ENCODE data around the gene DENND4A.

The DENND4A gene

GRCh38 chr15:65773386-65774111, 18.5 kb downstream of the DENND4A start:
- H3K9ac ChIP-seq (ENCODE audit: low read depth in 1 of 2, low read length in 2 of 2) = no peak overlapping the region
- H3K36me3 ChIP-seq (ENCODE audit: control insufficient read depth in 1 of 2, insufficient read depth in 2 of 2, low read length in 2 of 2) = no peaks in the 10 kb centered on the region
- no peak overlapping the region for H3K4me3 ChIP-seq (ENCODE audit: low read depth in 1 of 2, low read length in 2 of 2)
- H3K9me3 ChIP-seq (ENCODE audit: control insufficient read depth in 1 of 2, low read length in 2 of 2) = no peaks in the 10 kb centered on the region
- H3K27ac ChIP-seq (ENCODE audit: low read depth, low read length) = no peak overlapping the region
- peaks cover 5 to 7% of the 10 kb centered on the region in 2 donors for H3K4me1 ChIP-seq (ENCODE audit: control insufficient read depth in 1 of 2, insufficient read depth in 2 of 2, low read length in 2 of 2)
- H3K27me3 ChIP-seq (ENCODE audit: control insufficient read depth in 1 of 2, insufficient read depth in 2 of 2, low read length in 2 of 2) = no peaks in the 10 kb centered on the region

- no peak overlapping the region for H3K9ac ChIP-seq (ENCODE audit: low read depth in 1 of 2, low read length in 2 of 2)
- no peak overlapping the region for H3K27ac ChIP-seq (ENCODE audit: low read depth, low read length)
- H3K4me1 ChIP-seq (ENCODE audit: control insufficient read depth in 1 of 2, insufficient read depth in 2 of 2, low read length in 2 of 2) = peaks cover 5 to 7% of the 10 kb centered on the region in 2 donors
- no peak overlapping the region for H3K4me3 ChIP-seq (ENCODE audit: low read depth in 1 of 2, low read length in 2 of 2)
- H3K27me3 ChIP-seq (ENCODE audit: control insufficient read depth in 1 of 2, insufficient read depth in 2 of 2, low read length in 2 of 2) = no peaks in the 10 kb centered on the region
- no peaks in the 10 kb centered on the region for H3K9me3 ChIP-seq (ENCODE audit: control insufficient read depth in 1 of 2, low read length in 2 of 2)
- H3K36me3 ChIP-seq (ENCODE audit: control insufficient read depth in 1 of 2, insufficient read depth in 2 of 2, low read length in 2 of 2) = no peaks in the 10 kb centered on the region
These were observed 19.2 kb downstream of the DENND4A start for GRCh38 chr15:65772930-65773329.

DNA sequence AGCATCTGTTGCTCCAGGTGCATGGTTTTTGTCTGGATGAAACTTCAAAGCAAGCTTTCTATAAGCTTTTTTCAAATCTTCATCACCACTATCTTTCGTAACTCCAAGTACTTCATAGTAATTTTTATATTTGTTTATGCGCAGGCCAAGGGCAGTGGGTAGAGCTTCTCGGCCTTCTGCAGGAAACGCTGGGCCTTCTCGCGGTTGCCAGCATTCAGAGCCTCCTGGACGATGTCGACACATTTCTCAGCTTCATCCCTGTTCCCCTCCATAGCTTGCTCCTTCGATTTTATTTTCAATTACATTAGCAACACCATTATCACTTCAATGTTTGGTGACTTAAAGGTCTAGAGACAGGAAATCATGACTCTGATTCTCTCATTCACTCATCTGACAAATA, 20.2 kb downstream of the DENND4A start:
- H3K4me3 ChIP-seq (ENCODE audit: low read depth in 1 of 2, low read length in 2 of 2) = no peak overlapping the region
- H3K9me3 ChIP-seq (ENCODE audit: control insufficient read depth in 1 of 2, low read length in 2 of 2) = no peaks in the 10 kb centered on the region
- no peak overlapping the region for H3K27ac ChIP-seq (ENCODE audit: low read depth, low read length)
- H3K36me3 ChIP-seq (ENCODE audit: control insufficient read depth in 1 of 2, insufficient read depth in 2 of 2, low read length in 2 of 2) = no peaks in the 10 kb centered on the region
- no peak overlapping the region for H3K9ac ChIP-seq (ENCODE audit: low read depth in 1 of 2, low read length in 2 of 2)
- H3K27me3 ChIP-seq (ENCODE audit: control insufficient read depth in 1 of 2, insufficient read depth in 2 of 2, low read length in 2 of 2) = no peaks in the 10 kb centered on the region
- peaks cover 1 to 10% of the 10 kb centered on the region in 2 donors for H3K4me1 ChIP-seq (ENCODE audit: control insufficient read depth in 1 of 2, insufficient read depth in 2 of 2, low read length in 2 of 2)

DNA sequence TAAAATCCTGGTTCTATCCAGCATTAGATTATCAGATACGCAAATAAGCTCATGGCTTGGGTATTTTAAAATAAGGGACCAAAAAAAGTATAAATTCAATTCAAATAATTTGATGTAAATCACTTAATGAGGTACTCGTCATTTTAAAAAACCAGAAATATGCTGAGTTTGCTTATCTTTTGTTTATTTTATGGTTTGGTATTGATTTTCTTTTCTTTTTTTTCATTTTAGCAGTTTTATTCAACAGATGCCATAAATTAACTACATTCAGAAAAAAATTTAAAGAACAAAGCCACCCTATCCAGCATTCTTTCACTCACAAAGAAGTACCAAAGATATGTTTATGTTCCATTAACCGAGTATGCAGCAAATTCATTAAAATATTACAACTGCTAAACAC, 22.6 kb downstream of the DENND4A start:
- no peaks in the 10 kb centered on the region for H3K9me3 ChIP-seq (ENCODE audit: control insufficient read depth in 1 of 2, low read length in 2 of 2)
- no peak overlapping the region for H3K4me3 ChIP-seq (ENCODE audit: low read depth in 1 of 2, low read length in 2 of 2)
- peaks cover 0 to 13% of the 10 kb centered on the region in 2 donors for H3K4me1 ChIP-seq (ENCODE audit: control insufficient read depth in 1 of 2, insufficient read depth in 2 of 2, low read length in 2 of 2)
- no peaks in the 10 kb centered on the region for H3K27me3 ChIP-seq (ENCODE audit: control insufficient read depth in 1 of 2, insufficient read depth in 2 of 2, low read length in 2 of 2)
- H3K27ac ChIP-seq (ENCODE audit: low read depth, low read length) = no peak overlapping the region
- no peaks in the 10 kb centered on the region for H3K36me3 ChIP-seq (ENCODE audit: control insufficient read depth in 1 of 2, insufficient read depth in 2 of 2, low read length in 2 of 2)
- no peak overlapping the region for H3K9ac ChIP-seq (ENCODE audit: low read depth in 1 of 2, low read length in 2 of 2)

- no peaks in the 10 kb centered on the region for H3K27me3 ChIP-seq (ENCODE audit: control insufficient read depth in 1 of 2, insufficient read depth in 2 of 2, low read length in 2 of 2)
- no peak overlapping the region for H3K4me3 ChIP-seq (ENCODE audit: low read depth in 1 of 2, low read length in 2 of 2)
- H3K27ac ChIP-seq (ENCODE audit: low read depth, low read length) = no peak overlapping the region
- H3K9ac ChIP-seq (ENCODE audit: low read depth in 1 of 2, low read length in 2 of 2) = no peak overlapping the region
- peaks cover 0 to 6% of the 10 kb centered on the region in 2 donors for H3K4me1 ChIP-seq (ENCODE audit: control insufficient read depth in 1 of 2, insufficient read depth in 2 of 2, low read length in 2 of 2)
- H3K36me3 ChIP-seq (ENCODE audit: control insufficient read depth in 1 of 2, insufficient read depth in 2 of 2, low read length in 2 of 2) = no peaks in the 10 kb centered on the region
- H3K9me3 ChIP-seq (ENCODE audit: control insufficient read depth in 1 of 2, low read length in 2 of 2) = no peaks in the 10 kb centered on the region
These were observed 24.2 kb downstream of the DENND4A start for GRCh38 chr15:65767895-65768294.

DNA sequence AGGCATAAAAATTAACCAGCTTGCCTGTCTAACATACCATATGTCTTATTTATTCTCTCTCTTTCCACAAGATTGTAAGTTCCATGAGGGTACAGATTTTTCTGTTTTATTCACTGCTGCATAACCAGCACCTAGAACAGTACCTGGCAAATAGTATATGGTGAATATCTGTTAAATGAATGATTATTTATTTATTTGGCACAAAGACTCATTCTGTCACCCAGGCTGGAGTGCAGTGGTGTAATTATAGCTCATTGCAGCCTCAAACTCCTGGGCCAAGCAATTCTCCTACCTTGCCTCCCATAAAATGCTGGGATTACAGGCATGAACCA, 24.9 kb downstream of the DENND4A start:
- Histone ChIP-seq H3K36me3 (ENCODE audit: control insufficient read depth in 1 of 2, insufficient read depth in 2 of 2, low read length in 2 of 2) (no peaks in the 10 kb centered on the region), H3K4me1 (ENCODE audit: control insufficient read depth in 1 of 2, insufficient read depth in 2 of 2, low read length in 2 of 2) (peaks cover 0 to 6% of the 10 kb centered on the region in 2 donors), H3K27ac (ENCODE audit: low read depth, low read length) (no peak overlapping the region), H3K9me3 (ENCODE audit: control insufficient read depth in 1 of 2, low read length in 2 of 2) (no peaks in the 10 kb centered on the region), H3K27me3 (ENCODE audit: control insufficient read depth in 1 of 2, insufficient read depth in 2 of 2, low read length in 2 of 2) (no peaks in the 10 kb centered on the region), H3K4me3 (ENCODE audit: low read depth in 1 of 2, low read length in 2 of 2) (no peak overlapping the region), H3K9ac (ENCODE audit: low read depth in 1 of 2, low read length in 2 of 2) (no peak overlapping the region)

GRCh38 chr15:65766422-65767263, 25.4 kb downstream of the DENND4A start:
- Histone ChIP-seq H3K9me3 (ENCODE audit: control insufficient read depth in 1 of 2, low read length in 2 of 2) (no peaks in the 10 kb centered on the region), H3K4me3 (ENCODE audit: low read depth in 1 of 2, low read length in 2 of 2) (no peak overlapping the region), H3K27me3 (ENCODE audit: control insufficient read depth in 1 of 2, insufficient read depth in 2 of 2, low read length in 2 of 2) (no peaks in the 10 kb centered on the region), H3K27ac (ENCODE audit: low read depth, low read length) (no peak overlapping the region), H3K36me3 (ENCODE audit: control insufficient read depth in 1 of 2, insufficient read depth in 2 of 2, low read length in 2 of 2) (no peaks in the 10 kb centered on the region), H3K9ac (ENCODE audit: low read depth in 1 of 2, low read length in 2 of 2) (no peak overlapping the region), H3K4me1 (ENCODE audit: control insufficient read depth in 1 of 2, insufficient read depth in 2 of 2, low read length in 2 of 2) (peaks cover 0 to 6% of the 10 kb centered on the region in 2 donors)

DNA sequence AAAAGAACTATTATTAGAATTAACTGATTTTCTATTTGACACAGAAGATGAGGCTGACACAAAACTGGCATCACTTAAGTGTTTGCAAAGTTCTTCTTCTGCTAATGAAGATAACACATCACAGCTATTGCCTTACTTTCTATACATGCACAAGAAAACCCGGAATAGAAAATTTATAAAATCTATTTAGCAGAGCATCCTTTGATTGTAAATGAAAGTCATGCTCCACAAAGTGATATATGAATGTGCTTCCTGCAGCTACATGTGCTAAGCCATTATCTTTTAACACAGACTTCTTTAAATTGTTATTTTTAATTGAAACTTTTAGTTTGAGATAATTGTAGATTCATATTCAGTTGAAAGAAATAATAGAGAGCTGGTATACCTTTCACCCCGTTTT, 27.0 kb downstream of the DENND4A start:
- no peaks in the 10 kb centered on the region for H3K36me3 ChIP-seq (ENCODE audit: control insufficient read depth in 1 of 2, insufficient read depth in 2 of 2, low read length in 2 of 2)
- no peaks in the 10 kb centered on the region for H3K27me3 ChIP-seq (ENCODE audit: control insufficient read depth in 1 of 2, insufficient read depth in 2 of 2, low read length in 2 of 2)
- no peaks in the 10 kb centered on the region for H3K9me3 ChIP-seq (ENCODE audit: control insufficient read depth in 1 of 2, low read length in 2 of 2)
- H3K4me3 ChIP-seq (ENCODE audit: low read depth in 1 of 2, low read length in 2 of 2) = no peak overlapping the region
- peaks cover 0 to 6% of the 10 kb centered on the region in 2 donors for H3K4me1 ChIP-seq (ENCODE audit: control insufficient read depth in 1 of 2, insufficient read depth in 2 of 2, low read length in 2 of 2)
- H3K27ac ChIP-seq (ENCODE audit: low read depth, low read length) = no peak overlapping the region
- no peak overlapping the region for H3K9ac ChIP-seq (ENCODE audit: low read depth in 1 of 2, low read length in 2 of 2)

DNA sequence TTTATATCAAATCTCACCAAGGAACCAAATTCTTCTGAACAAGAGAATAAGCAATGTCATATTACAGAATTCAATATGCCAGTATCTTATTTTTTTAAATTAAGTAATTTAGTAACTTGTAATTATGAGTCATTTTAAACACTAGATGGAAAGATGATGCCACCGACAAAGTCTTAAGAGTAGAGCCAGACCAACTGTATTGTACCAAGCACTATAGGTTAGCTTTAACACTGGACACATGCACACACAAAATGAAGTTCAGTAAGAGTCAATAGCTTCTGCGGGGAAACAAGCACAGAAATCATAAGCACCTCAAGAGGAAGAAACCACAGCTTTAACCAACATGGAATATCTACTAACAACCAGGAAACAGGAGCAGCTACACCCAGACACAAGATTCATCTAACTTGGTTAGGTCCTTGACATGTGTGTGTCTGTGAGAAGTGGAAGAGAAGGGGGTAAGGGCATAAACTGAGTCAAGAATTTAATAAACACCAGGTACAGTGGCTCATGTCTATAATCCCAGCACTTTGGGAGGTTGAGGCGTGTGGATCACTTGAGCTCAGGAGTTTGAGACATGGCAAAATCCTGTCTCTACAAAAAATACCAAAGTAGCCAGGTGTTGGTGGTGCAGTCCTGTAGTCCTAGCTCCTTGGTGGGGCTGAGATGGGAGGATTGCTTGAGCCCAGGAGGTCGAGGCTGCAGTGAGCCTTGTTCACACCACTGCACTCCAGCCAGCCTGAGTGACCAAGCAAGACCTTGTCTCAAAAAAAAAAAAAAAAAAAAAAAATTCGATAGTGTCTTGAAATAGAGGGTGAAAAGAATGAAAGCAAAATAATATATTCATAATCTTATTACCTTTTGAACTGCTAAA, 28.9 kb downstream of the DENND4A start:
- H3K9me3 ChIP-seq (ENCODE audit: control insufficient read depth in 1 of 2, low read length in 2 of 2) = no peaks in the 10 kb centered on the region
- no peaks in the 10 kb centered on the region for H3K36me3 ChIP-seq (ENCODE audit: control insufficient read depth in 1 of 2, insufficient read depth in 2 of 2, low read length in 2 of 2)
- H3K4me1 ChIP-seq (ENCODE audit: control insufficient read depth in 1 of 2, insufficient read depth in 2 of 2, low read length in 2 of 2) = peaks cover 0 to 6% of the 10 kb centered on the region in 2 donors
- H3K27ac ChIP-seq (ENCODE audit: low read depth, low read length) = no peak overlapping the region
- H3K9ac ChIP-seq (ENCODE audit: low read depth in 1 of 2, low read length in 2 of 2) = no peak overlapping the region
- no peak overlapping the region for H3K4me3 ChIP-seq (ENCODE audit: low read depth in 1 of 2, low read length in 2 of 2)
- H3K27me3 ChIP-seq (ENCODE audit: control insufficient read depth in 1 of 2, insufficient read depth in 2 of 2, low read length in 2 of 2) = no peaks in the 10 kb centered on the region

GRCh38 chr15:65762399-65762798, 29.7 kb downstream of the DENND4A start:
- Histone ChIP-seq H3K27me3 (ENCODE audit: control insufficient read depth in 1 of 2, insufficient read depth in 2 of 2, low read length in 2 of 2) (no peaks in the 10 kb centered on the region), H3K4me1 (ENCODE audit: control insufficient read depth in 1 of 2, insufficient read depth in 2 of 2, low read length in 2 of 2) (peaks cover 0 to 6% of the 10 kb centered on the region in 2 donors), H3K36me3 (ENCODE audit: control insufficient read depth in 1 of 2, insufficient read depth in 2 of 2, low read length in 2 of 2) (no peaks in the 10 kb centered on the region), H3K9ac (ENCODE audit: low read depth in 1 of 2, low read length in 2 of 2) (no peak overlapping the region), H3K4me3 (ENCODE audit: low read depth in 1 of 2, low read length in 2 of 2) (no peak overlapping the region), H3K27ac (ENCODE audit: low read depth, low read length) (no peak overlapping the region), H3K9me3 (ENCODE audit: control insufficient read depth in 1 of 2, low read length in 2 of 2) (no peaks in the 10 kb centered on the region)
